OCI-LY3 (cell line): ENCODE measurements around the gene ST3GAL6.

Experiments
- CTCF ChIP-seq: fragments of 200-600, 300-600 bp; sonication (generic); IDR thresholded peaks from 2 replicates; pipeline ENCODE4 v1.5.1; 2014; ENCODE audit warnings: antibody characterized with exemption, low read length, low read depth
- EZH2phosphoT487 ChIP-seq: fragments of 200-600 bp; shearing (Covaris generic); IDR thresholded peaks from 2 replicates; pipeline ENCODE4 v1.6.1; 2018; ENCODE audit warnings: antibody characterized with exemption, mixed run types, low read depth

GRCh38 chr3:98768961-98769360 lies 5.8 kb downstream of the ST3GAL6 start:
- TF ChIP-seq CTCF (no peak), EZH2phosphoT487 (no peak)
